Stimulated activated CD4-positive, alpha-beta T cell treated with anti-CD3 and anti-CD28 coated beads, Interleukin-15, amount 100 ng/mL, for 1 hour (primary cell): ENCODE measurements around the gene DDX10.

Source experiments
- DNase-seq, 2 donors: peaks; one replicate each; pipeline ENCODE4 v3.0.0-alpha.2; 2020; ENCODE audit warnings: low read depth in 1 of 2, low spot score in 1 of 2

The DDX10 gene

GRCh38 chr11:108929241-108929640, 264.4 kb downstream of the DDX10 start:
- no peak for DNase-seq

- DNase-seq, result no peak
Observed at GRCh38 chr11:108931168-108931567, 266.3 kb downstream of the DDX10 start.

- no peak for DNase-seq
Observed at GRCh38 chr11:108933630-108934029, 268.8 kb downstream of the DDX10 start.

- DNase-seq, result no peak
Observed at GRCh38 chr11:108934289-108934688, 269.4 kb downstream of the DDX10 start.

GRCh38 chr11:108934696-108935095, 269.8 kb downstream of the DDX10 start:
- DNase-seq, result no peak

GRCh38 chr11:108937746-108938145, 272.9 kb downstream of the DDX10 start:
- no peak for DNase-seq

- DNase-seq, result no peak
Observed at GRCh38 chr11:108938604-108939003, 273.7 kb downstream of the DDX10 start.

- DNase-seq, result no peak
Observed at GRCh38 chr11:108939135-108939534, 274.3 kb downstream of the DDX10 start.

- no peak for DNase-seq
Observed at GRCh38 chr11:108943853-108944252, 279.0 kb downstream of the DDX10 start.

GRCh38 chr11:108944471-108945178, 279.8 kb downstream of the DDX10 start:
- no peak for DNase-seq

GRCh38 chr11:108945341-108945740, 280.5 kb downstream of the DDX10 start:
- no peak for DNase-seq

GRCh38 chr11:108947654-108948570, 283.0 kb downstream of the DDX10 start:
- no peak for DNase-seq

- no peak for DNase-seq
Observed at GRCh38 chr11:108958368-108959104, 293.7 kb downstream of the DDX10 start.

- no peak for DNase-seq
Observed at GRCh38 chr11:108959105-108959761, 294.4 kb downstream of the DDX10 start.

GRCh38 chr11:108959874-108960273, 295.0 kb downstream of the DDX10 start:
- DNase-seq, result no peak

GRCh38 chr11:108960501-108960900, 295.6 kb downstream of the DDX10 start:
- DNase-seq, result no peak

- no peak for DNase-seq
Observed at GRCh38 chr11:108961095-108961494, 296.2 kb downstream of the DDX10 start.

- DNase-seq, result no peak
Observed at GRCh38 chr11:108963118-108963517, 298.2 kb downstream of the DDX10 start.

GRCh38 chr11:108965306-108966001, 300.6 kb downstream of the DDX10 start:
- DNase-seq, result no peak

- DNase-seq, result no peak
Observed at GRCh38 chr11:108966206-108966605, 301.3 kb downstream of the DDX10 start.
